AG09319 (cell line): ENCODE data around the gene SH3PXD2A.

Experiments
- DNase-seq: peaks from one replicate; pipeline ENCODE4 v3.0.0-alpha.2; 2010; ENCODE audit warnings: low read depth; ENCODE audit errors: extremely low read depth
- CTCF ChIP-seq: IDR thresholded peaks from 2 replicates; pipeline ENCODE4 v1.5.1; 2011; ENCODE audit warnings: low read depth, mild to moderate bottlenecking, inconsistent platforms, low read length, moderate library complexity

The SH3PXD2A gene

GRCh38 chr10:103757531-103758293 lies 97.7 kb downstream of the SH3PXD2A start:
- DNase-seq: no peak
- no peak for TF ChIP-seq CTCF

- no peak for TF ChIP-seq CTCF
- DNase-seq: no peak
Observed at GRCh38 chr10:103756277-103756869, 99.0 kb downstream of the SH3PXD2A start.

- DNase-seq: no peak
Observed at GRCh38 chr10:103752680-103753248, 102.6 kb downstream of the SH3PXD2A start.

GRCh38 chr10:103751667-103752290 lies 103.6 kb downstream of the SH3PXD2A start:
- no peak for DNase-seq
- TF ChIP-seq CTCF: no peak

More at GRCh38 chr10:103752680-103753248, 102.6 kb downstream of the SH3PXD2A start:
- peak; percentile 63 for TF ChIP-seq CTCF

GRCh38 chr10:103750836-103751235 lies 104.5 kb downstream of the SH3PXD2A start:
- no peak for TF ChIP-seq CTCF
- DNase-seq: no peak

- TF ChIP-seq CTCF: no peak
- DNase-seq: no peak
Observed at GRCh38 chr10:103749779-103750178, 105.6 kb downstream of the SH3PXD2A start.

- TF ChIP-seq CTCF: no peak
- no peak for DNase-seq
Observed at GRCh38 chr10:103748020-103748419, 107.4 kb downstream of the SH3PXD2A start.
